HG03045 (cell line): Measurements from ENCODE around the gene CMSS1.

Source experiments
- ATAC-seq: cut with Tn5 transposase; IDR thresholded peaks from one replicate; pipeline ENCODE4 v1.9.1; 2021; ENCODE audit warnings: mild to moderate bottlenecking, moderate library complexity; ENCODE audit not compliant: unreplicated experiment

CMSS1 gene

GRCh38 chr3:100163787-100164186 is 346.1 kb downstream of the CMSS1 start:
- ATAC-seq = no peak

GRCh38 chr3:100164743-100165142 is 347.1 kb downstream of the CMSS1 start:
- ATAC-seq = no peak

GRCh38 chr3:100165926-100166550 is 348.4 kb downstream of the CMSS1 start:
- ATAC-seq = no peak

- ATAC-seq = no peak
Observed at GRCh38 chr3:100169201-100169920, 351.7 kb downstream of the CMSS1 start.

- ATAC-seq = no peak
Observed at GRCh38 chr3:100170486-100170885, 352.8 kb downstream of the CMSS1 start.

- ATAC-seq = no peak
Observed at GRCh38 chr3:100171211-100171914, 353.7 kb downstream of the CMSS1 start.

- ATAC-seq = no peak
Observed at GRCh38 chr3:100173961-100174360, 356.3 kb downstream of the CMSS1 start.

GRCh38 chr3:100175637-100176280 is 358.1 kb downstream of the CMSS1 start:
- no peak for ATAC-seq

GRCh38 chr3:100179692-100180349 is 362.2 kb downstream of the CMSS1 start:
- ATAC-seq = no peak

GRCh38 chr3:100183608-100184125 is 366.0 kb downstream of the CMSS1 start:
- ATAC-seq = no peak

GRCh38 chr3:100184948-100185570 is 367.4 kb downstream of the CMSS1 start:
- ATAC-seq = no peak

- no peak for ATAC-seq
Observed at GRCh38 chr3:100185847-100186246, 368.2 kb downstream of the CMSS1 start.

- ATAC-seq = no peak
Observed at GRCh38 chr3:100189444-100189964, 371.8 kb downstream of the CMSS1 start.

- ATAC-seq = no peak
Observed at GRCh38 chr3:100195375-100195774, 377.7 kb downstream of the CMSS1 start.

- ATAC-seq = no peak
Observed at GRCh38 chr3:100197876-100198275, 380.2 kb downstream of the CMSS1 start.

GRCh38 chr3:100198579-100199269 is 381.1 kb downstream of the CMSS1 start:
- no peak for ATAC-seq

- ATAC-seq = no peak
Observed at GRCh38 chr3:100205171-100205570, 387.5 kb downstream of the CMSS1 start.

GRCh38 chr3:100206687-100207086 is 389.0 kb downstream of the CMSS1 start:
- ATAC-seq = no peak

- ATAC-seq = no peak
Observed at GRCh38 chr3:100207886-100208285, 390.2 kb downstream of the CMSS1 start.
